IMR-90 (cell line): ENCODE results near the gene WASL. TPM values are rescaled to one million over a fixed set of nuclear protein-coding genes. Genes with fewer than 3 reads are reported as not detected.

Experiments
- ATAC-seq: fragments of 200-7000 bp; cut with Tn5 transposase; 2 replicates; pipeline ENCODE4 v1.9.1; 2020; ENCODE audit warnings: low read depth, mild to moderate bottlenecking, moderate library complexity
- BruUV-seq: library from RNA; stranded (reverse); fragments of 400-500 nt; replicated peaks from 2 replicates; lab custom pipeline; 2021; lab: Mats Ljungman, UMichigan
- CTCF ChIA-PET: fragments of 300-600 bp; formaldehyde crosslinking; extraction: SDS; loops from one replicate; lab custom pipeline; 2021; ENCODE audit warnings: antibody characterized with exemption; lab: Yijun Ruan, JAX
- POLR2A ChIA-PET: fragments of 300-600 bp; sonication (Branson Sonifier 250); formaldehyde crosslinking; loops from one replicate; lab custom pipeline; 2022; ENCODE audit warnings: antibody characterized with exemption; ENCODE audit not compliant: unreplicated experiment; lab: Charles Lee
- DNase-seq: peaks from one replicate; pipeline ENCODE4 v3.0.0; 2013
- H2AFZ ChIP-seq: replicated peaks from 2 replicates; pipeline ENCODE3; 2013; ENCODE audit warnings: low read length, mild to moderate bottlenecking; ENCODE audit not compliant: poor library complexity
- H2AK5ac ChIP-seq: 2 replicates; pipeline ENCODE4 v1.6.1; 2013; ENCODE audit warnings: low read depth, low read length, inconsistent platforms
- H2AK9ac ChIP-seq: replicated peaks from 2 replicates; pipeline ENCODE3; 2013; ENCODE audit warnings: mild to moderate bottlenecking, low read depth, low read length, moderate library complexity; ENCODE audit not compliant: poor library complexity
- H2BK120ac ChIP-seq: 2 replicates; pipeline ENCODE4 v1.6.1; 2013; ENCODE audit warnings: low read depth, low read length, inconsistent platforms
- H2BK15ac ChIP-seq: 3 replicates; pipeline ENCODE4 v1.6.1; 2013; ENCODE audit warnings: low read depth, low read length, inconsistent platforms
- H2BK20ac ChIP-seq: 2 replicates; pipeline ENCODE4 v1.6.1; 2013; ENCODE audit warnings: low read depth, mild to moderate bottlenecking, inconsistent platforms, low read length, moderate library complexity
- H2BK5ac ChIP-seq: 2 replicates; pipeline ENCODE4 v1.6.1; 2013; ENCODE audit warnings: mild to moderate bottlenecking, low read depth, low read length, inconsistent platforms; ENCODE audit not compliant: poor library complexity, severe bottlenecking
- H3K14ac ChIP-seq: replicated peaks from 2 replicates; pipeline ENCODE4 v1.6.1; 2013; ENCODE audit warnings: low read depth, low read length, inconsistent platforms
- H3K18ac ChIP-seq: 2 replicates; pipeline ENCODE4 v1.6.1; 2013; ENCODE audit warnings: low read depth, low read length, control low read depth
- H3K23ac ChIP-seq: 2 replicates; pipeline ENCODE4 v1.6.1; 2013; ENCODE audit warnings: low read depth, low read length, inconsistent platforms
- H3K27ac ChIP-seq: 2 replicates; pipeline ENCODE4 v1.5.1; 2013; ENCODE audit warnings: mild to moderate bottlenecking, control low read depth, low read length; ENCODE audit not compliant: insufficient read depth
- H3K27me3 ChIP-seq: 2 replicates; pipeline ENCODE4 v1.6.1; 2013; ENCODE audit warnings: low read length; ENCODE audit not compliant: control insufficient read depth, insufficient read depth
- H3K36me3 ChIP-seq: 2 replicates; pipeline ENCODE4 v1.6.1; 2013; ENCODE audit warnings: low read length, mixed read lengths; ENCODE audit not compliant: control insufficient read depth, insufficient read depth
- H3K4ac ChIP-seq: 2 replicates; pipeline ENCODE4 v1.6.1; 2013; ENCODE audit warnings: low read depth, low read length, inconsistent platforms
- H3K4me1 ChIP-seq: 2 replicates; pipeline ENCODE4 v1.6.1; 2013; ENCODE audit warnings: low read length, mixed read lengths; ENCODE audit not compliant: control insufficient read depth, insufficient read depth
- H3K4me2 ChIP-seq: 2 replicates; pipeline ENCODE4 v1.6.1; 2013; ENCODE audit warnings: low read depth, mild to moderate bottlenecking, control low read depth, low read length, moderate library complexity
- H3K4me3 ChIP-seq: 2 replicates; pipeline ENCODE4 v1.5.1; 2013; ENCODE audit warnings: low read depth, mild to moderate bottlenecking, control low read depth, low read length, moderate library complexity; ENCODE audit not compliant: insufficient read depth
- H3K56ac ChIP-seq: 2 replicates; pipeline ENCODE4 v1.6.1; 2013; ENCODE audit warnings: low read length, inconsistent platforms; ENCODE audit not compliant: insufficient read depth; ENCODE audit errors: extremely low read depth
- H3K79me1 ChIP-seq, 2 experiments: 2 replicates each; pipeline ENCODE4 v1.6.1; 2013; ENCODE audit warnings: low read length in 2 of 2, inconsistent platforms in 1 of 2, low read depth in 1 of 2
- H3K9ac ChIP-seq: 2 replicates; pipeline ENCODE4 v1.6.1; 2013; ENCODE audit warnings: low read depth, low read length, control low read depth
- H3K9me1 ChIP-seq: 2 replicates; pipeline ENCODE4 v1.6.1; 2013; ENCODE audit warnings: low read length, inconsistent platforms; ENCODE audit not compliant: insufficient read depth
- H3K9me3 ChIP-seq: 2 replicates; pipeline ENCODE4 v1.6.1; 2013; ENCODE audit warnings: low read length; ENCODE audit not compliant: control insufficient read depth, insufficient read depth
- H4K20me1 ChIP-seq: 2 replicates; pipeline ENCODE4 v1.6.1; 2013; ENCODE audit warnings: low read length, inconsistent platforms; ENCODE audit not compliant: insufficient read depth
- H4K5ac ChIP-seq: 2 replicates; pipeline ENCODE4 v1.6.1; 2013; ENCODE audit warnings: mild to moderate bottlenecking, low read depth, low read length, control low read depth
- H4K8ac ChIP-seq, 2 experiments: 2 replicates each; pipeline ENCODE4 v1.6.1; 2013; ENCODE audit warnings: low read depth in 2 of 2, low read length in 2 of 2, control low read depth in 1 of 2, inconsistent platforms in 1 of 2
- H4K91ac ChIP-seq: 2 replicates; pipeline ENCODE4 v1.6.1; 2013; ENCODE audit warnings: low read depth, low read length, inconsistent platforms; ENCODE audit not compliant: insufficient read depth
- BHLHE40 ChIP-seq: fragments of 150-350 bp; IDR thresholded peaks from 2 replicates; pipeline ENCODE4 v1.6.1; 2016; ENCODE audit warnings: mild to moderate bottlenecking, low read depth, low read length
- CEBPB ChIP-seq: IDR thresholded peaks from 2 replicates; pipeline ENCODE4 v1.6.1; 2012; ENCODE audit warnings: low read depth, low read length, improper control_type of control experiment
- CHD1 ChIP-seq: IDR thresholded peaks from 2 replicates; pipeline ENCODE4 v1.6.1; 2012; ENCODE audit warnings: low read depth, low read length, improper control_type of control experiment
- CTCF ChIP-seq: conservative IDR thresholded peaks from 2 replicates; pipeline ENCODE4 v1.5.1; 2012; ENCODE audit warnings: mild to moderate bottlenecking, low read depth, low read length, improper control_type of control experiment
- ELK1 ChIP-seq: fragments of 150-350 bp; IDR thresholded peaks from 2 replicates; pipeline ENCODE4 v1.6.1; 2016; ENCODE audit warnings: low read depth, mild to moderate bottlenecking, low read length, moderate library complexity, borderline replicate concordance
- FOS ChIP-seq: fragments of 150-350 bp; IDR thresholded peaks from 2 replicates; pipeline ENCODE4 v1.6.1; 2016; ENCODE audit warnings: low read depth, low read length
- MAFK ChIP-seq: IDR thresholded peaks from 2 replicates; pipeline ENCODE4 v1.6.1; 2012; ENCODE audit warnings: low read depth, low read length, improper control_type of control experiment
- MAZ ChIP-seq: IDR thresholded peaks from 2 replicates; pipeline ENCODE4 v1.6.1; 2012; ENCODE audit warnings: low read depth, mild to moderate bottlenecking, low read length, improper control_type of control experiment, moderate library complexity, borderline replicate concordance
- MXI1 ChIP-seq: IDR thresholded peaks from 2 replicates; pipeline ENCODE4 v1.6.1; 2012; ENCODE audit warnings: low read depth, mild to moderate bottlenecking, low read length, moderate library complexity, borderline replicate concordance
- NFE2L2 ChIP-seq: fragments of 150-350 bp; IDR thresholded peaks from 2 replicates; pipeline ENCODE4 v1.6.1; 2016; ENCODE audit warnings: low read depth, mild to moderate bottlenecking, low read length
- POLR2A ChIP-seq: IDR thresholded peaks from 2 replicates; pipeline ENCODE4 v1.6.1; 2012; ENCODE audit warnings: mild to moderate bottlenecking, low read depth, low read length
- RAD21 ChIP-seq: IDR thresholded peaks from 2 replicates; pipeline ENCODE4 v1.6.1; 2012; ENCODE audit warnings: low read length, improper control_type of control experiment
- RCOR1 ChIP-seq: IDR thresholded peaks from 2 replicates; pipeline ENCODE4 v1.6.1; 2012; ENCODE audit warnings: mild to moderate bottlenecking, low read length, improper control_type of control experiment; ENCODE audit not compliant: insufficient replicate concordance
- RFX5 ChIP-seq: IDR thresholded peaks from 2 replicates; pipeline ENCODE4 v1.8.0; 2012; ENCODE audit warnings: low read depth, mild to moderate bottlenecking, low read length, moderate library complexity
- SMC3 ChIP-seq: fragments of 150-350 bp; IDR thresholded peaks from 2 replicates; pipeline ENCODE4 v1.6.1; 2016; ENCODE audit warnings: low read depth, mild to moderate bottlenecking, antibody characterized with exemption, low read length, moderate library complexity
- USF2 ChIP-seq: fragments of 150-350 bp; IDR thresholded peaks from 2 replicates; pipeline ENCODE4 v1.6.1; 2017; ENCODE audit warnings: mild to moderate bottlenecking, antibody characterized with exemption, low read length, low read depth
- WGBS, 2 experiments: methylation state at CpG; one replicate each; pipeline versions ENCODE4 v1.1.5 to v1.1.7; 2013; ENCODE audit warnings: missing lambda C conversion rate in 2 of 2; ENCODE audit not compliant: insufficient read length in 1 of 2; ENCODE audit errors: extremely low coverage in 2 of 2; 5-methylcytosine and 5-hydroxymethylcytosine counted together
- dilution Hi-C: fragments of 300-500 bp; cut with HindIII; formaldehyde crosslinking; loops from one replicate; pipeline ENCODE4 v1.14.3; 2018; ENCODE audit warnings: low sequenced_read_pairs; ENCODE audit not compliant: unreplicated experiment
- in situ Hi-C: fragments of 300-500 bp; cut with MboI; formaldehyde crosslinking; loops from 3 replicates; pipeline ENCODE4 v1.14.3; 2019; ENCODE audit warnings: low sequenced_read_pairs, inconsistent platforms, mixed read lengths
- intact Hi-C: fragments of 100-400 bp; cut with micrococcal nuclease; formaldehyde crosslinking; loops from 2 replicates; pipeline ENCODE4 v1.10.0; 2022
- polyA plus RNA-seq, 3 experiments: library from polyadenylated mRNA; depleted of rRNA; stranded (reverse); fragments of >200 nt; gene quantifications; 2 replicates each; pipeline ENCODE4 v1.2.3, GENCODE V29; 2012; ENCODE audit warnings: low replicate concordance in 1 of 3
- total RNA-seq: library from RNA; depleted of rRNA; stranded (reverse); fragments of >200 nt; gene quantifications from 2 replicates; pipeline ENCODE4 v1.2.3, GENCODE V29; 2012

The WASL gene
- total and polyA plus RNA-seq, 2 of the 4 experiments (the other 2 are of a cell fraction) = 2.3 to 7.9 TPM

- TF ChIP-seq BHLHE40 = no peak
- TF ChIP-seq ELK1 = no peak
- no peak for TF ChIP-seq MXI1
- TF ChIP-seq MAZ = no peak
- TF ChIP-seq NFE2L2 = no peak
- TF ChIP-seq CHD1 = no peak
- no peak for TF ChIP-seq CEBPB
- TF ChIP-seq SMC3 = no peak
- TF ChIP-seq USF2 = no peak
- no peak for TF ChIP-seq RAD21
- TF ChIP-seq RFX5 = no peak
- TF ChIP-seq CTCF = no peak
- no peak for TF ChIP-seq RCOR1
- TF ChIP-seq POLR2A = no peak
- no peak for TF ChIP-seq FOS
- TF ChIP-seq MAFK = no peak
- DNase-seq (no peak), ATAC-seq (no peak)
- no TSS peak for BruUV-seq
- Histone ChIP-seq H3K4ac (no peak overlapping the region), H3K27ac (no peak overlapping the region), H4K5ac (no peak overlapping the region), H4K91ac (no peak overlapping the region), H3K9me1 (no peaks in the 10 kb centered on the region), H3K79me1 (no peaks in the 10 kb centered on the region), H2BK15ac (no peak overlapping the region), H4K20me1 (no peaks in the 10 kb centered on the region), H3K4me3 (no peak overlapping the region), H2AK9ac (no peak overlapping the region), H3K9ac (no peak overlapping the region), H3K36me3 (no peaks in the 10 kb centered on the region), H3K18ac (no peak overlapping the region), H3K14ac (no peak overlapping the region), H3K4me2 (no peak overlapping the region), H3K4me1 (peaks cover 4% of the 10 kb centered on the region; the same call in 1 of the 2 replicates), H2AK5ac (no peak overlapping the region), H4K8ac (no peak overlapping the region), H2BK20ac (no peak overlapping the region), H2BK120ac (no peak overlapping the region), H2BK5ac (no peak overlapping the region), H3K9me3 (no peaks in the 10 kb centered on the region), H3K23ac (no peak overlapping the region), H3K27me3 (no peaks in the 10 kb centered on the region), H3K56ac (no peak overlapping the region), H2AFZ (no peak overlapping the region)
- CTCF ChIA-PET = interaction anchor here (0.6 kb wide), 1 partner anchor 16 kb away, joined by 3 read pairs; no protein-coding TSS in a partner anchor
- dilution Hi-C loops = no loop called here
- WGBS, 2 experiments = no CpG with 5 or more reads among the region's 5 CpGs
- in situ Hi-C loops = no loop called here
- intact Hi-C loops = no loop called here
- POLR2A ChIA-PET = no interaction called here
Observed at GRCh38 chr7:123673137-123673732, 75.6 kb downstream of the WASL start.
